HG02571 (cell line): ENCODE results near the gene KIAA0040.
"Not testable (repeated sequence)": the region's sequence is repeated elsewhere in the genome, so short reads cannot be mapped to it uniquely, and the experiment has no call there.

Source experiments
- ATAC-seq: cut with Tn5 transposase; IDR thresholded peaks from one replicate; pipeline ENCODE4 v1.9.1; 2021; ENCODE audit warnings: mild to moderate bottlenecking, moderate library complexity; ENCODE audit not compliant: unreplicated experiment

The KIAA0040 gene

DNA sequence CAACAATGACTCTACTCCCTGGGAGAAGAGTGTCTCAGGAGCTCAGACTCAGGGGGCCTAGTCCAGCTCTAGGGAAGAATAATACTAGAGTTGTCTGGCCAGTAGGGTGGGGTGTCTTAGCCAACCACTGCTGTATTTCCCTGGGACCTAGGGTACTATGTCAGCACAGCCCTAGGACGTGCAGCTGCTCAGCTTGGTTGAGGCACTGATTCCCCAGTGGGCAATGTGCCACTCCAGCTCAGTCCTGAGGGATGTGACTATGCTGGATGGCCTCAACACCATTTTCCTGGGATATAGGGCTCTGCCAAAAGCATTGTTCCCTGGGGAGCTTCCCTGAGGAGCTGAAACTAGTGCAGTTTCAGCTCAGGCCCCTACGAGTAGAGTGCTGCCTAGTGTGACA is 77.6 kb downstream of the KIAA0040 start:
- ATAC-seq: no peak

DNA sequence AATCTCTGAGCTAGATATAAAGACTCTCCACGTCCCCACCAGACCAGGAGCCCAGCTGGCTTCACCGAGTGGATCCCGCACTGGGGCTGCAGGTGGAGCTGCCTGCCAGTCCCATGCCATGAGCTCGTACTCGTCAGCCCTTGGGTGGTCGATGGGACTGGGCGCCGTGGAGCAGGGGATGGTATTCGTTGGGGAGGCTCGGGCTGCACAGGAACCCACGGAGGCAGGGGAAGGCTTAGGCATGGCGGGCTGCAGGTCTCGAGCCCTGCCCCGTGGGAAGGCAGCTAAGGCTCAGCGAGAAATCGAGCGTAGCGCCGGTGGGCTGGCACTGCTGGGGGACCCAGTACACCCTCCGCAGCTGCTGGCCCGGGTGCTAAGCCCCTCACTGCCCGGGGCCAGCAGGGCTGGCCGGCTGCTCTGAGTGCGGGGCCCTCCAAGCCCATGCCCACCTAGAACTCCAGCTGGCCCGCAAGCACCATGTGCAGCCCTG is 84.2 kb downstream of the KIAA0040 start:
- ATAC-seq: not testable (repeated sequence)
